IMR-90 (cell line): Measurements from ENCODE around the gene GPR37. TPM values are rescaled to one million over a fixed set of nuclear protein-coding genes. Genes with fewer than 3 reads are reported as not detected.

ENCODE experiments used
- ATAC-seq: fragments of 200-7000 bp; cut with Tn5 transposase; 2 replicates; pipeline ENCODE4 v1.9.1; 2020; ENCODE audit warnings: low read depth, mild to moderate bottlenecking, moderate library complexity
- BruUV-seq: library from RNA; stranded (reverse); fragments of 400-500 nt; replicated peaks from 2 replicates; lab custom pipeline; 2021; lab: Mats Ljungman, UMichigan
- CTCF ChIA-PET: fragments of 300-600 bp; formaldehyde crosslinking; extraction: SDS; loops from one replicate; lab custom pipeline; 2021; ENCODE audit warnings: antibody characterized with exemption; lab: Yijun Ruan, JAX
- POLR2A ChIA-PET: fragments of 300-600 bp; sonication (Branson Sonifier 250); formaldehyde crosslinking; loops from one replicate; lab custom pipeline; 2022; ENCODE audit warnings: antibody characterized with exemption; ENCODE audit not compliant: unreplicated experiment; lab: Charles Lee
- DNase-seq: peaks from one replicate; pipeline ENCODE4 v3.0.0; 2013
- H2AFZ ChIP-seq: replicated peaks from 2 replicates; pipeline ENCODE3; 2013; ENCODE audit warnings: low read length, mild to moderate bottlenecking; ENCODE audit not compliant: poor library complexity
- H2AK5ac ChIP-seq: 2 replicates; pipeline ENCODE4 v1.6.1; 2013; ENCODE audit warnings: low read depth, low read length, inconsistent platforms
- H2AK9ac ChIP-seq: replicated peaks from 2 replicates; pipeline ENCODE3; 2013; ENCODE audit warnings: mild to moderate bottlenecking, low read depth, low read length, moderate library complexity; ENCODE audit not compliant: poor library complexity
- H2BK120ac ChIP-seq: 2 replicates; pipeline ENCODE4 v1.6.1; 2013; ENCODE audit warnings: low read depth, low read length, inconsistent platforms
- H2BK15ac ChIP-seq: 3 replicates; pipeline ENCODE4 v1.6.1; 2013; ENCODE audit warnings: low read depth, low read length, inconsistent platforms
- H2BK20ac ChIP-seq: 2 replicates; pipeline ENCODE4 v1.6.1; 2013; ENCODE audit warnings: low read depth, mild to moderate bottlenecking, inconsistent platforms, low read length, moderate library complexity
- H2BK5ac ChIP-seq: 2 replicates; pipeline ENCODE4 v1.6.1; 2013; ENCODE audit warnings: mild to moderate bottlenecking, low read depth, low read length, inconsistent platforms; ENCODE audit not compliant: poor library complexity, severe bottlenecking
- H3K14ac ChIP-seq: replicated peaks from 2 replicates; pipeline ENCODE4 v1.6.1; 2013; ENCODE audit warnings: low read depth, low read length, inconsistent platforms
- H3K18ac ChIP-seq: 2 replicates; pipeline ENCODE4 v1.6.1; 2013; ENCODE audit warnings: low read depth, low read length, control low read depth
- H3K23ac ChIP-seq: 2 replicates; pipeline ENCODE4 v1.6.1; 2013; ENCODE audit warnings: low read depth, low read length, inconsistent platforms
- H3K27ac ChIP-seq: 2 replicates; pipeline ENCODE4 v1.5.1; 2013; ENCODE audit warnings: mild to moderate bottlenecking, control low read depth, low read length; ENCODE audit not compliant: insufficient read depth
- H3K27me3 ChIP-seq: 2 replicates; pipeline ENCODE4 v1.6.1; 2013; ENCODE audit warnings: low read length; ENCODE audit not compliant: control insufficient read depth, insufficient read depth
- H3K36me3 ChIP-seq: 2 replicates; pipeline ENCODE4 v1.6.1; 2013; ENCODE audit warnings: low read length, mixed read lengths; ENCODE audit not compliant: control insufficient read depth, insufficient read depth
- H3K4ac ChIP-seq: 2 replicates; pipeline ENCODE4 v1.6.1; 2013; ENCODE audit warnings: low read depth, low read length, inconsistent platforms
- H3K4me1 ChIP-seq: 2 replicates; pipeline ENCODE4 v1.6.1; 2013; ENCODE audit warnings: low read length, mixed read lengths; ENCODE audit not compliant: control insufficient read depth, insufficient read depth
- H3K4me2 ChIP-seq: 2 replicates; pipeline ENCODE4 v1.6.1; 2013; ENCODE audit warnings: low read depth, mild to moderate bottlenecking, control low read depth, low read length, moderate library complexity
- H3K4me3 ChIP-seq: 2 replicates; pipeline ENCODE4 v1.5.1; 2013; ENCODE audit warnings: low read depth, mild to moderate bottlenecking, control low read depth, low read length, moderate library complexity; ENCODE audit not compliant: insufficient read depth
- H3K56ac ChIP-seq: 2 replicates; pipeline ENCODE4 v1.6.1; 2013; ENCODE audit warnings: low read length, inconsistent platforms; ENCODE audit not compliant: insufficient read depth; ENCODE audit errors: extremely low read depth
- H3K79me1 ChIP-seq, 2 experiments: 2 replicates each; pipeline ENCODE4 v1.6.1; 2013; ENCODE audit warnings: low read length in 2 of 2, inconsistent platforms in 1 of 2, low read depth in 1 of 2
- H3K9ac ChIP-seq: 2 replicates; pipeline ENCODE4 v1.6.1; 2013; ENCODE audit warnings: low read depth, low read length, control low read depth
- H3K9me1 ChIP-seq: 2 replicates; pipeline ENCODE4 v1.6.1; 2013; ENCODE audit warnings: low read length, inconsistent platforms; ENCODE audit not compliant: insufficient read depth
- H3K9me3 ChIP-seq: 2 replicates; pipeline ENCODE4 v1.6.1; 2013; ENCODE audit warnings: low read length; ENCODE audit not compliant: control insufficient read depth, insufficient read depth
- H4K20me1 ChIP-seq: 2 replicates; pipeline ENCODE4 v1.6.1; 2013; ENCODE audit warnings: low read length, inconsistent platforms; ENCODE audit not compliant: insufficient read depth
- H4K5ac ChIP-seq: 2 replicates; pipeline ENCODE4 v1.6.1; 2013; ENCODE audit warnings: mild to moderate bottlenecking, low read depth, low read length, control low read depth
- H4K8ac ChIP-seq, 2 experiments: 2 replicates each; pipeline ENCODE4 v1.6.1; 2013; ENCODE audit warnings: low read depth in 2 of 2, low read length in 2 of 2, control low read depth in 1 of 2, inconsistent platforms in 1 of 2
- H4K91ac ChIP-seq: 2 replicates; pipeline ENCODE4 v1.6.1; 2013; ENCODE audit warnings: low read depth, low read length, inconsistent platforms; ENCODE audit not compliant: insufficient read depth
- BHLHE40 ChIP-seq: fragments of 150-350 bp; IDR thresholded peaks from 2 replicates; pipeline ENCODE4 v1.6.1; 2016; ENCODE audit warnings: mild to moderate bottlenecking, low read depth, low read length
- CEBPB ChIP-seq: IDR thresholded peaks from 2 replicates; pipeline ENCODE4 v1.6.1; 2012; ENCODE audit warnings: low read depth, low read length, improper control_type of control experiment
- CHD1 ChIP-seq: IDR thresholded peaks from 2 replicates; pipeline ENCODE4 v1.6.1; 2012; ENCODE audit warnings: low read depth, low read length, improper control_type of control experiment
- CTCF ChIP-seq: conservative IDR thresholded peaks from 2 replicates; pipeline ENCODE4 v1.5.1; 2012; ENCODE audit warnings: mild to moderate bottlenecking, low read depth, low read length, improper control_type of control experiment
- ELK1 ChIP-seq: fragments of 150-350 bp; IDR thresholded peaks from 2 replicates; pipeline ENCODE4 v1.6.1; 2016; ENCODE audit warnings: low read depth, mild to moderate bottlenecking, low read length, moderate library complexity, borderline replicate concordance
- FOS ChIP-seq: fragments of 150-350 bp; IDR thresholded peaks from 2 replicates; pipeline ENCODE4 v1.6.1; 2016; ENCODE audit warnings: low read depth, low read length
- MAFK ChIP-seq: IDR thresholded peaks from 2 replicates; pipeline ENCODE4 v1.6.1; 2012; ENCODE audit warnings: low read depth, low read length, improper control_type of control experiment
- MAZ ChIP-seq: IDR thresholded peaks from 2 replicates; pipeline ENCODE4 v1.6.1; 2012; ENCODE audit warnings: low read depth, mild to moderate bottlenecking, low read length, improper control_type of control experiment, moderate library complexity, borderline replicate concordance
- MXI1 ChIP-seq: IDR thresholded peaks from 2 replicates; pipeline ENCODE4 v1.6.1; 2012; ENCODE audit warnings: low read depth, mild to moderate bottlenecking, low read length, moderate library complexity, borderline replicate concordance
- NFE2L2 ChIP-seq: fragments of 150-350 bp; IDR thresholded peaks from 2 replicates; pipeline ENCODE4 v1.6.1; 2016; ENCODE audit warnings: low read depth, mild to moderate bottlenecking, low read length
- POLR2A ChIP-seq: IDR thresholded peaks from 2 replicates; pipeline ENCODE4 v1.6.1; 2012; ENCODE audit warnings: mild to moderate bottlenecking, low read depth, low read length
- RAD21 ChIP-seq: IDR thresholded peaks from 2 replicates; pipeline ENCODE4 v1.6.1; 2012; ENCODE audit warnings: low read length, improper control_type of control experiment
- RCOR1 ChIP-seq: IDR thresholded peaks from 2 replicates; pipeline ENCODE4 v1.6.1; 2012; ENCODE audit warnings: mild to moderate bottlenecking, low read length, improper control_type of control experiment; ENCODE audit not compliant: insufficient replicate concordance
- SMC3 ChIP-seq: fragments of 150-350 bp; IDR thresholded peaks from 2 replicates; pipeline ENCODE4 v1.6.1; 2016; ENCODE audit warnings: low read depth, mild to moderate bottlenecking, antibody characterized with exemption, low read length, moderate library complexity
- WGBS, 2 experiments: methylation state at CpG; one replicate each; pipeline versions ENCODE4 v1.1.5 to v1.1.7; 2013; ENCODE audit warnings: missing lambda C conversion rate in 2 of 2; ENCODE audit not compliant: insufficient read length in 1 of 2; ENCODE audit errors: extremely low coverage in 2 of 2; 5-methylcytosine and 5-hydroxymethylcytosine counted together
- dilution Hi-C: fragments of 300-500 bp; cut with HindIII; formaldehyde crosslinking; loops from one replicate; pipeline ENCODE4 v1.14.3; 2018; ENCODE audit warnings: low sequenced_read_pairs; ENCODE audit not compliant: unreplicated experiment
- in situ Hi-C: fragments of 300-500 bp; cut with MboI; formaldehyde crosslinking; loops from 3 replicates; pipeline ENCODE4 v1.14.3; 2019; ENCODE audit warnings: low sequenced_read_pairs, inconsistent platforms, mixed read lengths
- intact Hi-C: fragments of 100-400 bp; cut with micrococcal nuclease; formaldehyde crosslinking; loops from 2 replicates; pipeline ENCODE4 v1.10.0; 2022
- polyA plus RNA-seq, 3 experiments: library from polyadenylated mRNA; depleted of rRNA; stranded (reverse); fragments of >200 nt; gene quantifications; 2 replicates each; pipeline ENCODE4 v1.2.3, GENCODE V29; 2012; ENCODE audit warnings: low replicate concordance in 1 of 3
- total RNA-seq: library from RNA; depleted of rRNA; stranded (reverse); fragments of >200 nt; gene quantifications from 2 replicates; pipeline ENCODE4 v1.2.3, GENCODE V29; 2012
- TF ChIP-seq, protein P1 (sequence below): fragments of 150-350 bp; IDR thresholded peaks from 2 replicates; pipeline ENCODE4 v1.6.1; 2017; ENCODE audit warnings: mild to moderate bottlenecking, antibody characterized with exemption, low read length, low read depth

GPR37 gene
- total and polyA plus RNA-seq, 2 of the 4 experiments (the other 2 are of a cell fraction) = 4.6 to 9.3 TPM

DNA sequence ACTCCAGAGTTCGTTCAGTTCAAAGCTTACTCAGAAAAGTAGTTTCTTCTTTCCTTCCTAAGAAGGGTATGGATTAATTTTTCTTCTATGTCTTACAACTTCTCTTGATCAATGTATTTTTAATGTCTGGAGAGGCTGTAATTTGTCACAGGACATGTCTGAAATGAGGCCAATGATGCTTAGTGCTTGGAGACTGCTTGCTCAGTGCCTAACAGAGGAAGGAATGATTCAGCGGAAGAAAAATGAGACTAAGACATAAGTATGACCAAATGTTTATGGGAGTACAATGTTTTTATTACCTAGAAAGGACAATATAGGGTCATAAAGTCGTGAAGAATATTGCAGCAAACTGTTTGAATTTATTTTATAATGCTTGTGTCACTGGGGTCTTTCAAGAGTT is 43.3 kb downstream of the GPR37 start:
- Histone ChIP-seq H3K9me1 (peaks cover 5% of the 10 kb centered on the region), H3K14ac (peak overlapping the region; percentile 88; the same call in 1 of the 2 replicates), H2BK20ac (peak overlapping the region; percentile 92; the same call in 1 of the 2 replicates), H4K20me1 (no peaks in the 10 kb centered on the region), H3K27me3 (no peaks in the 10 kb centered on the region), H2BK15ac (peak overlapping the region; percentile 88; the same call in 2 of the 3 replicates), H4K5ac (peak overlapping the region; percentile 81; the same call in 1 of the 2 replicates), H3K27ac (peak overlapping the region; percentile 86), H3K9ac (no peak overlapping the region), H3K4me2 (no peak overlapping the region), H3K18ac (peak overlapping the region; percentile 85; the same call in 1 of the 2 replicates), H2AK9ac (no peak overlapping the region), H2AFZ (no peak overlapping the region), H3K4me3 (no peak overlapping the region), H2AK5ac (peak overlapping the region; percentile 97; the same call in 1 of the 2 replicates), H3K36me3 (no peaks in the 10 kb centered on the region), H2BK5ac (peak overlapping the region; percentile 82), H4K8ac (peak overlapping the region in 1 of 2 experiments; percentile 72; a peak in 1 of 4 replicates), H3K4ac (peak overlapping the region; percentile 95), H3K56ac (peak overlapping the region; percentile 73), H3K4me1 (peaks cover 8% of the 10 kb centered on the region), H3K23ac (peak overlapping the region; percentile 56; the same call in 1 of the 2 replicates), H3K79me1 (no peaks in the 10 kb centered on the region), H2BK120ac (peak overlapping the region; percentile 89), H3K9me3 (no peaks in the 10 kb centered on the region), H4K91ac (peak overlapping the region; percentile 85)
- DNase-seq (peak; percentile 74), ATAC-seq (peak; percentile 33)
- in situ Hi-C loops = no loop called here
- dilution Hi-C loops = no loop called here
- no CpG with 5 or more reads among the region's 3 CpGs for WGBS, 2 experiments
- TF ChIP-seq CTCF = no peak
- no peak for TF ChIP-seq SMC3
- TF ChIP-seq, protein P1, sequence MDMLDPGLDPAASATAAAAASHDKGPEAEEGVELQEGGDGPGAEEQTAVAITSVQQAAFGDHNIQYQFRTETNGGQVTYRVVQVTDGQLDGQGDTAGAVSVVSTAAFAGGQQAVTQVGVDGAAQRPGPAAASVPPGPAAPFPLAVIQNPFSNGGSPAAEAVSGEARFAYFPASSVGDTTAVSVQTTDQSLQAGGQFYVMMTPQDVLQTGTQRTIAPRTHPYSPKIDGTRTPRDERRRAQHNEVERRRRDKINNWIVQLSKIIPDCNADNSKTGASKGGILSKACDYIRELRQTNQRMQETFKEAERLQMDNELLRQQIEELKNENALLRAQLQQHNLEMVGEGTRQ = no peak
- TF ChIP-seq NFE2L2 = no peak
- no peak for TF ChIP-seq POLR2A
- TF ChIP-seq MAFK = no peak
- no peak for TF ChIP-seq MAZ
- no peak for TF ChIP-seq RCOR1
- TF ChIP-seq BHLHE40 = no peak
- TF ChIP-seq FOS = no peak
- no peak for TF ChIP-seq CEBPB
- TF ChIP-seq CHD1 = no peak
- no peak for TF ChIP-seq ELK1
- TF ChIP-seq RAD21 = no peak
- no peak for TF ChIP-seq MXI1
- intact Hi-C loops = loop anchor here (2.0 to 10.0 kb wide), 2 partner anchors 43 to 187 kb away; partner anchors contain the start of gene GPR37
- POLR2A ChIA-PET = no interaction called here
- CTCF ChIA-PET = no interaction called here
- BruUV-seq = no TSS peak
